Activated CD4-positive, alpha-beta T cell treated with anti-CD3 and anti-CD28 coated beads, Interleukin-2, amount 50 U/mL, for 16 hours (primary cell): Measurements from ENCODE around the gene CLCNKB.

Source experiments
- DNase-seq: peaks from one replicate; pipeline ENCODE4 v3.0.0-alpha.2; 2020

CLCNKB gene

GRCh38 chr1:16077406-16078245 lies 34.0 kb downstream of the CLCNKB start:
- DNase-seq = no peak

- DNase-seq = peak; percentile 79
Measured at GRCh38 chr1:16078925-16079656, 35.5 kb downstream of the CLCNKB start.

- no peak for DNase-seq
Measured at GRCh38 chr1:16080422-16081150, 37.0 kb downstream of the CLCNKB start.

- DNase-seq = no peak
Measured at GRCh38 chr1:16081636-16082035, 38.1 kb downstream of the CLCNKB start.

GRCh38 chr1:16082283-16083038 lies 38.9 kb downstream of the CLCNKB start:
- peak; percentile 59 for DNase-seq

- DNase-seq = no peak
Measured at GRCh38 chr1:16083486-16083885, 39.9 kb downstream of the CLCNKB start.

GRCh38 chr1:16085522-16085921 lies 41.9 kb downstream of the CLCNKB start:
- no peak for DNase-seq

GRCh38 chr1:16087733-16088132 lies 44.2 kb downstream of the CLCNKB start:
- no peak for DNase-seq

- DNase-seq = no peak
Measured at GRCh38 chr1:16088351-16088911, 44.8 kb downstream of the CLCNKB start.

- DNase-seq = no peak
Measured at GRCh38 chr1:16088996-16089395, 45.4 kb downstream of the CLCNKB start.

- DNase-seq = no peak
Measured at GRCh38 chr1:16090076-16090826, 46.7 kb downstream of the CLCNKB start.

GRCh38 chr1:16091296-16091695 lies 47.7 kb downstream of the CLCNKB start:
- DNase-seq = no peak

GRCh38 chr1:16092097-16092922 lies 48.7 kb downstream of the CLCNKB start:
- no peak for DNase-seq

GRCh38 chr1:16092923-16093511 lies 49.4 kb downstream of the CLCNKB start:
- no peak for DNase-seq

GRCh38 chr1:16093611-16094010 lies 50.0 kb downstream of the CLCNKB start:
- no peak for DNase-seq

- no peak for DNase-seq
Measured at GRCh38 chr1:16094453-16095158, 51.0 kb downstream of the CLCNKB start.

GRCh38 chr1:16095447-16095846 lies 51.9 kb downstream of the CLCNKB start:
- DNase-seq = no peak

- no peak for DNase-seq
Measured at GRCh38 chr1:16099412-16099811, 55.8 kb downstream of the CLCNKB start.

- DNase-seq = no peak
Measured at GRCh38 chr1:16101623-16102022, 58.0 kb downstream of the CLCNKB start.
